H1 (cell line): ENCODE data around the gene TMBIM4. TPM values are rescaled to one million over a fixed set of nuclear protein-coding genes. Genes with fewer than 3 reads are reported as not detected.

Experiments used
- CTCF ChIA-PET: fragments of 300-600 bp; sonication (Branson Sonifier 250); formaldehyde crosslinking; loops from one replicate; lab custom pipeline; 2021; ENCODE audit not compliant: partially characterized antibody; lab: Charles Lee
- POLR2A ChIA-PET: fragments of 300-600 bp; sonication (Branson Sonifier 250); formaldehyde crosslinking; loops from one replicate; lab custom pipeline; 2021; ENCODE audit warnings: inconsistent platforms; ENCODE audit not compliant: partially characterized antibody; lab: Charles Lee
- DNase-seq, 2 experiments: peaks; one replicate each; pipeline versions ENCODE4 v3.0.0 to v3.0.0-alpha.2; 2010 to 2022; ENCODE audit warnings: low spot score in 2 of 2, low read depth in 1 of 2, mixed read lengths in 1 of 2
- FAIRE-seq: peaks from 2 replicates; lab custom pipeline; 2011; peaks lifted over from hg19 to GRCh38; lab: Jason Lieb, UNC
- H2AFZ ChIP-seq: 2 replicates; pipeline ENCODE4 v1.8.1; 2012; ENCODE audit warnings: low read length, inconsistent platforms
- H2AK5ac ChIP-seq: 2 replicates; pipeline ENCODE4 v1.6.1; 2013; ENCODE audit warnings: low read depth, low read length
- H2BK120ac ChIP-seq: replicated peaks from 2 replicates; pipeline ENCODE3; 2013; ENCODE audit warnings: low read depth, low read length, inconsistent platforms
- H2BK12ac ChIP-seq: 2 replicates; pipeline ENCODE4 v1.6.1; 2013; ENCODE audit warnings: low read depth, low read length
- H2BK15ac ChIP-seq: 2 replicates; pipeline ENCODE4 v1.6.1; 2013; ENCODE audit warnings: low read length
- H2BK20ac ChIP-seq: 2 replicates; pipeline ENCODE4 v1.6.1; 2013; ENCODE audit warnings: low read length
- H2BK5ac ChIP-seq: 2 replicates; pipeline ENCODE4 v1.6.1; 2013; ENCODE audit warnings: low read depth, low read length
- H3K14ac ChIP-seq: 2 replicates; pipeline ENCODE4 v1.6.1; 2013; ENCODE audit warnings: inconsistent platforms; ENCODE audit not compliant: insufficient read length
- H3K18ac ChIP-seq: 2 replicates; pipeline ENCODE4 v1.6.1; 2013; ENCODE audit warnings: low read length; ENCODE audit errors: extremely low read depth
- H3K23ac ChIP-seq: 2 replicates; pipeline ENCODE4 v1.6.1; 2013; ENCODE audit warnings: inconsistent platforms; ENCODE audit not compliant: insufficient read length
- H3K23me2 ChIP-seq: 2 replicates; pipeline ENCODE4 v1.6.1; 2013; ENCODE audit warnings: low read depth, low read length
- H3K27ac ChIP-seq: 2 replicates; pipeline ENCODE4 v1.6.1; 2011; ENCODE audit warnings: low read depth, low read length, inconsistent platforms
- H3K27me3 ChIP-seq, 4 experiments: replicated peaks in 1 of 4; 1 replicate in 1 of 4; 2 replicates in 3 of 4; pipeline versions ENCODE4 v1.6.1 to v1.8.1; 2011 to 2013; ENCODE audit warnings: low read length in 3 of 4, mild to moderate bottlenecking in 3 of 4, inconsistent platforms in 2 of 4, mixed read lengths in 2 of 4, moderate library complexity in 1 of 4; ENCODE audit not compliant: control insufficient read depth in 3 of 4, insufficient read depth in 3 of 4; ENCODE audit errors: extremely low read depth in 1 of 4
- H3K36me3 ChIP-seq, 4 experiments: 2 replicates each; pipeline versions ENCODE4 v1.6.1 to v1.8.1; 2011 to 2013; ENCODE audit warnings: mild to moderate bottlenecking in 4 of 4, low read length in 3 of 4, moderate library complexity in 2 of 4, control low read depth in 1 of 4, inconsistent platforms in 1 of 4; ENCODE audit not compliant: insufficient read depth in 4 of 4, control insufficient read depth in 2 of 4
- H3K4ac ChIP-seq: replicated peaks from 2 replicates; pipeline ENCODE3; 2013; ENCODE audit warnings: low read length, low read depth, mixed read lengths, inconsistent platforms; ENCODE audit not compliant: insufficient read length
- H3K4me1 ChIP-seq, 4 experiments: replicated peaks in 1 of 4; 1 replicate in 1 of 4; 2 replicates in 3 of 4; pipeline versions ENCODE4 v1.6.1 to v1.8.1; 2011 to 2013; ENCODE audit warnings: low read length in 3 of 4, inconsistent platforms in 2 of 4, mixed read lengths in 1 of 4; ENCODE audit not compliant: insufficient read depth in 4 of 4, control insufficient read depth in 3 of 4
- H3K4me2 ChIP-seq, 2 experiments: 2 replicates each; pipeline versions ENCODE4 v1.6.1 to v1.8.1; 2011 to 2013; ENCODE audit warnings: low read depth in 2 of 2, low read length in 2 of 2, control low read depth in 1 of 2, inconsistent platforms in 1 of 2, mild to moderate bottlenecking in 1 of 2; ENCODE audit not compliant: insufficient read depth in 1 of 2
- H3K4me3 ChIP-seq, 4 experiments: fragments of 200-600, 300-600 bp in 1 of 4; sonication (generic), shearing (Covaris generic), sonication (Bioruptor Twin) in 1 of 4; 2 replicates each; pipeline versions ENCODE4 v1.5.1 to v1.8.1; 2011 to 2016; ENCODE audit warnings: low read length in 4 of 4, low read depth in 3 of 4, control low read depth in 2 of 4, inconsistent platforms in 2 of 4, mild to moderate bottlenecking in 2 of 4, mixed read lengths in 1 of 4, moderate library complexity in 1 of 4; ENCODE audit not compliant: insufficient read depth in 2 of 4; ENCODE audit errors: extremely low read depth in 1 of 4
- H3K56ac ChIP-seq: replicated peaks from 2 replicates; pipeline ENCODE3; 2013; ENCODE audit warnings: low read depth, mild to moderate bottlenecking, mixed read lengths, low read length, inconsistent platforms; ENCODE audit not compliant: insufficient read length
- H3K79me1 ChIP-seq: 2 replicates; pipeline ENCODE4 v1.6.1; 2013; ENCODE audit warnings: low read depth, low read length, control low read depth
- H3K79me2 ChIP-seq, 2 experiments: 2 replicates each; pipeline versions ENCODE4 v1.6.1 to v1.8.1; 2012 to 2013; ENCODE audit warnings: low read length in 2 of 2, mild to moderate bottlenecking in 2 of 2, inconsistent platforms in 1 of 2; ENCODE audit not compliant: insufficient read depth in 2 of 2, control insufficient read depth in 1 of 2
- H3K9ac ChIP-seq, 4 experiments: replicated peaks in 1 of 4; 1 replicate in 1 of 4; 2 replicates in 3 of 4; pipeline versions ENCODE4 v1.6.1 to v1.8.1; 2011 to 2013; ENCODE audit warnings: low read depth in 3 of 4, low read length in 3 of 4, control low read depth in 2 of 4, mild to moderate bottlenecking in 2 of 4, moderate library complexity in 2 of 4, inconsistent platforms in 1 of 4; ENCODE audit errors: extremely low read depth in 1 of 4
- H3K9me3 ChIP-seq, 2 experiments: 2 replicates each; pipeline versions ENCODE4 v1.6.1 to v1.8.1; 2012 to 2013; ENCODE audit warnings: mild to moderate bottlenecking in 2 of 2, moderate library complexity in 2 of 2, control low read depth in 1 of 2, inconsistent platforms in 1 of 2, low read depth in 1 of 2, low read length in 1 of 2, mixed read lengths in 1 of 2; ENCODE audit not compliant: insufficient read depth in 2 of 2
- H4K20me1 ChIP-seq, 2 experiments: replicated peaks in 1 of 2; 2 replicates each; pipeline versions ENCODE3 to v1.8.1; 2011 to 2013; ENCODE audit warnings: inconsistent platforms in 2 of 2, low read length in 2 of 2, mild to moderate bottlenecking in 1 of 2; ENCODE audit not compliant: insufficient read depth in 2 of 2, control insufficient read depth in 1 of 2
- H4K5ac ChIP-seq: 2 replicates; pipeline ENCODE4 v1.6.1; 2013; ENCODE audit warnings: low read length, low read depth, mixed read lengths, inconsistent platforms; ENCODE audit not compliant: insufficient read length
- H4K8ac ChIP-seq: 2 replicates; pipeline ENCODE4 v1.8.0; 2013; ENCODE audit warnings: mild to moderate bottlenecking, moderate library complexity, low read length, inconsistent platforms; ENCODE audit not compliant: insufficient read depth; ENCODE audit errors: extremely low read depth
- H4K91ac ChIP-seq: replicated peaks from 2 replicates; pipeline ENCODE3; 2013; ENCODE audit warnings: low read length, mixed read lengths, inconsistent platforms; ENCODE audit not compliant: insufficient read length
- BRCA1 ChIP-seq: IDR thresholded peaks from 2 replicates; pipeline ENCODE4 v1.6.1; 2012; ENCODE audit warnings: low read depth, low read length, improper control_type of control experiment
- EGR1 ChIP-seq: IDR thresholded peaks from 2 replicates; pipeline ENCODE4 v1.6.1; 2011; ENCODE audit warnings: low read depth, low read length, borderline replicate concordance
- KDM4A ChIP-seq: IDR thresholded peaks from one replicate; pipeline ENCODE4 v1.7.1; 2012; ENCODE audit warnings: low read depth, mild to moderate bottlenecking, moderate library complexity, low read length, inconsistent platforms; ENCODE audit not compliant: severe bottlenecking
- MAFK ChIP-seq: IDR thresholded peaks from 2 replicates; pipeline ENCODE4 v1.6.1; 2012; ENCODE audit warnings: low read depth, mild to moderate bottlenecking, improper control_type of control experiment, low read length
- POLR2A ChIP-seq, 2 experiments: IDR thresholded peaks; 1 replicate in 1 of 2; 2 replicates in 1 of 2; pipeline ENCODE4 v1.6.1; 2011; ENCODE audit warnings: low read depth in 2 of 2, low read length in 2 of 2, mild to moderate bottlenecking in 2 of 2; ENCODE audit errors: control extremely low read depth in 1 of 2
- RAD21 ChIP-seq, 2 experiments: IDR thresholded peaks in 1 of 2; conservative IDR thresholded peaks in 1 of 2; 2 replicates each; pipeline ENCODE4 v1.6.1; 2011; ENCODE audit warnings: low read depth in 2 of 2, low read length in 2 of 2, improper control_type of control experiment in 1 of 2, inconsistent platforms in 1 of 2, mild to moderate bottlenecking in 1 of 2, moderate library complexity in 1 of 2
- RFX5 ChIP-seq: IDR thresholded peaks from 2 replicates; pipeline ENCODE4 v1.6.1; 2011; ENCODE audit warnings: low read depth, low read length, improper control_type of control experiment, borderline replicate concordance
- RXRA ChIP-seq: IDR thresholded peaks from 2 replicates; pipeline ENCODE4 v1.6.1; 2011; ENCODE audit warnings: low read depth, mild to moderate bottlenecking, low read length, moderate library complexity; ENCODE audit not compliant: insufficient read depth
- SRF ChIP-seq: IDR thresholded peaks from 2 replicates; pipeline ENCODE4 v1.6.1; 2011; ENCODE audit warnings: mild to moderate bottlenecking, low read depth, low read length, moderate library complexity
- WGBS, 2 experiments: shearing (Covaris generic) in 1 of 2; methylation state at CpG; one replicate each; pipeline versions ENCODE4 v1.1.6 to v1.1.7; 2013 to 2015; ENCODE audit warnings: low lambda C conversion rate in 2 of 2, mixed read lengths in 2 of 2, inconsistent platforms in 1 of 2, low coverage in 1 of 2, missing lambda C conversion rate in 1 of 2; ENCODE audit not compliant: insufficient replicate concordance in 2 of 2, insufficient coverage in 1 of 2, insufficient read length in 1 of 2; ENCODE audit errors: extremely low coverage in 1 of 2, missing lambda C conversion rate in 1 of 2; 5-methylcytosine and 5-hydroxymethylcytosine counted together
- polyA plus RNA-seq, 7 experiments: library from polyadenylated mRNA; depleted of rRNA in 3 of 7; stranded (reverse) in 5 of 7; unstranded in 2 of 7; fragments of >200 nt in 5 of 7; fragments of 200-250 nt in 2 of 7; gene quantifications; 1 replicate in 5 of 7; 2 replicates in 1 of 7; 4 replicates in 1 of 7; pipeline versions ENCODE4 v1.2.1 to v1.2.3, GENCODE V29; 2011 to 2013; ENCODE audit warnings: missing spikeins in 2 of 7, mixed read lengths in 2 of 7
- total RNA-seq: library from RNA; stranded (reverse); fragmentation: NEBNext Ultra II Directional; extraction: Animal tissue kit (Norgen Biotek cat#: 25700); gene quantifications from 2 replicates; pipeline ENCODE4 v1.2.1, GENCODE V29; 2021

TMBIM4 gene
- total and polyA plus RNA-seq, 2 of the 8 experiments (the other 6 are each of a cell fraction or from before 2014, with no cell fraction given): 12.8 to 46.6 TPM

GRCh38 chr12:66166561-66166960, 3.2 kb downstream of the TMBIM4 start:
- 78% methylated on average over 2 of the region's 2 CpGs; no CpG with 5 or more reads in 1 of the 2 experiments for WGBS, 2 experiments
- H3K27ac ChIP-seq: no peak overlapping the region
- no peak overlapping the region for H4K8ac ChIP-seq
- H2BK5ac ChIP-seq: no peak overlapping the region
- H3K4me2 ChIP-seq: no peak overlapping the region
- H2AK5ac ChIP-seq: no peak overlapping the region
- no peak overlapping the region for H3K56ac ChIP-seq
- no peaks in the 10 kb centered on the region for H3K27me3 ChIP-seq
- 0 out of 8 replicates have a peak, but pooled peaks cover 0 to 3% (median 0%) of the 10 kb centered on the region in 4 experiments for H3K36me3 ChIP-seq
- no peak overlapping the region for H3K4ac ChIP-seq
- peaks cover 0 to 5% of the 10 kb centered on the region in 2 experiments; a peak in 2 of 4 replicates for H3K79me2 ChIP-seq
- FAIRE-seq (no peak), DNase-seq (no peak)
- H4K20me1 ChIP-seq: no peaks in the 10 kb centered on the region
- H3K4me1 ChIP-seq: no peaks in the 10 kb centered on the region; a peak in 1 of 7 replicates
- H3K23ac ChIP-seq: no peak overlapping the region
- TF ChIP-seq RFX5: no peak
- no peak for TF ChIP-seq SRF
- no peak for TF ChIP-seq POLR2A (IDR thresholded peaks at IDR 0.05; ENCODE audit: control extremely low read depth in 1 of 2, low read depth in 2 of 2, low read length in 2 of 2)
- TF ChIP-seq MAFK: no peak
- TF ChIP-seq EGR1: no peak
- TF ChIP-seq KDM4A: no peak
- TF ChIP-seq RAD21 (IDR thresholded peaks at IDR 0.05 in 1 of 2, conservative IDR thresholded peaks at IDR 0.05 in 1 of 2; ENCODE audit: low read depth in 2 of 2, low read length in 2 of 2): no peak
- TF ChIP-seq BRCA1: no peak
- no peak for TF ChIP-seq RXRA
- H4K91ac ChIP-seq: no peak overlapping the region
- H3K14ac ChIP-seq: no peak overlapping the region
- no peak overlapping the region for H3K9ac ChIP-seq
- H3K23me2 ChIP-seq: peaks cover 7% of the 10 kb centered on the region
- CTCF ChIA-PET: interaction anchor here (1.1 kb wide), 1 partner anchor 22 kb away, joined by 4 read pairs; no protein-coding TSS in a partner anchor
- no peak overlapping the region for H2BK12ac ChIP-seq
- H3K4me3 ChIP-seq: no peak overlapping the region
- no peak overlapping the region for H3K18ac ChIP-seq
- H3K9me3 ChIP-seq: no peaks in the 10 kb centered on the region; a peak in 2 of 4 replicates
- no peak overlapping the region for H4K5ac ChIP-seq
- H2BK120ac ChIP-seq: no peak overlapping the region
- POLR2A ChIA-PET: interaction anchor here (0.6 kb wide), 1 partner anchor 22 kb away, joined by 3 read pairs; the partner anchor contains the start of gene IRAK3
- no peaks in the 10 kb centered on the region for H3K79me1 ChIP-seq
- no peak overlapping the region for H2BK15ac ChIP-seq
- H2BK20ac ChIP-seq: no peak overlapping the region
- no peak overlapping the region for H2AFZ ChIP-seq
